Activated CD8-positive, alpha-beta memory T cell treated with anti-CD3 and anti-CD28 coated beads, Interleukin-2, amount 50 U/mL, for 1 hour (primary cell): ENCODE data around the gene SMIM24.
"Not testable (repeated sequence)": the region's sequence is repeated elsewhere in the genome, so short reads cannot be mapped to it uniquely, and the experiment has no call there.

Source experiments
- DNase-seq: peaks from one replicate; pipeline ENCODE4 v3.0.0-alpha.2; 2020; ENCODE audit errors: extremely low read depth

The SMIM24 gene

DNA sequence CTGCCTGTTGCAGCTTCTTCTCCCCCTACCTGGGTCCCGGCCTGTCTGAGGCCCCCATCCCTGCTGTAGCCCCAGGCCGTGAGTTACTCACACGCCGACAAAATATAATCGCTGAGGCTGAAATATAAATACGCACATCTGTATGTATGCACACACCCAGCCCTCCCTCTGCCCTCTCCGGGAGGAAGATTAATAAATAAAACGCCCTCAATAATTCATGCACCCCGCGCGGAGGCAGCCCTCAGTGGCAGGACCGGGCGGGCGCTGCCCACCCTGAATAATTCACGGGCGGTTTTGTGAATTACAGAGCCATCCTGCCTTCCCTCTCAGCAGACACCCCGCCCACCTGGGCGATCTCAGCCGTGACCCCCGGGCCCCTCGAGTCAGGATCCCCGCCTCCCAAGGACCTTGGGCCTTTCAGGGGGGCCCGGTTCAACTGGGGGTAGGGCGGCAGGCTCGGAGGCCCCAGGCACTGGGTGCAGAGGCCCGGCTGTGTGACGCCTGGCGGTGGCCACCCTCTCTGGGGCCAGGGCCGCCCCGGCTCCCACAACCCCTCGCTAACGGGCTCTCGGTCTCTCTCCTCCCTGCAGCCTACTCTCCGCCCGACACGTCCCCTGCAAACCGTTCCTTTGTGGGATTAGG lies 24.2 kb downstream of the SMIM24 start:
- no peak for DNase-seq

GRCh38 chr19:3455393-3455955 lies 24.9 kb downstream of the SMIM24 start:
- no peak for DNase-seq

- DNase-seq: no peak
These were observed 25.5 kb downstream of the SMIM24 start for GRCh38 chr19:3454656-3455392.

DNA sequence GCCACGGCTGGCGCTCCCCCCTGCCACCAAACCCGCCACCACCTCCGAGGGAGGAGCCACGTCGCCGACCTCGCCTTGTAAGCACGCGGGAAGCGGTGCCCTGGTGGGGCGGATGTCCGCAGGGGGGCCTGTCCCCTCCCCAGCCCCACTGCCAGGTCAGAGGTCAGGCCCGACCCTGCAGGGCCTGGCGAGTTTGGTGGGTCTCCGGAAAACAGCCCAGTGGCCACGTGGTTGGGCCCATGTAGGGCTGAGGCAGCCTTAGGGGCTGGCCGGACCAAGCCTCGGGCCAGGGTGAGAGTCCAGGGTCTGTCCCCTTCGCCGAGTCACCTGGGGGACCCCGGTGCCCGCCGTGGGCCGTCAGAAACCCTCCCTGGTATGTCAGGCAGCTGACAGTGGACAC lies 26.5 kb downstream of the SMIM24 start:
- no peak for DNase-seq

- not testable (repeated sequence) for DNase-seq
These were observed 27.4 kb downstream of the SMIM24 start for GRCh38 chr19:3452942-3453214.

GRCh38 chr19:3452171-3452941 lies 28.0 kb downstream of the SMIM24 start:
- no peak for DNase-seq

DNA sequence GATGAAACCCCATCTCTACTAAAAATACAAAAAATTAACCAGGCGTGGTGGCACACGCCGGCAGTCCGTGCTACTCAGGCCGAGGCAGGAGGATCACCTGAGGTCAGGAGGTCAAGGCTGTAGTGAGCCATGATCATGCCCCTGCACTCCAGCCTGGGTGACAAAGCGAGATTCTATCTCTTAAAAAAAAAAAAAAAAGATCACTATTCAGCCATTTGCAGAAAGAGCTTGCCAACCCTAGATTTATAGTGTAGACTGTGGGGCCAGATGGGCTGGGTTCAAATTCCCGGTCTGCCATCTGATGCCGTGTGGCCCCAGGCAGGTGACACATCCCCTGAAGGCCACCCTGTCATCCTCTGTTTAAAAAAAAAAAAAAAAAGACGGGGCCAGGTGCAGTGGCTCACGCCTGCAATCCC lies 28.9 kb downstream of the SMIM24 start:
- no peak for DNase-seq

DNA sequence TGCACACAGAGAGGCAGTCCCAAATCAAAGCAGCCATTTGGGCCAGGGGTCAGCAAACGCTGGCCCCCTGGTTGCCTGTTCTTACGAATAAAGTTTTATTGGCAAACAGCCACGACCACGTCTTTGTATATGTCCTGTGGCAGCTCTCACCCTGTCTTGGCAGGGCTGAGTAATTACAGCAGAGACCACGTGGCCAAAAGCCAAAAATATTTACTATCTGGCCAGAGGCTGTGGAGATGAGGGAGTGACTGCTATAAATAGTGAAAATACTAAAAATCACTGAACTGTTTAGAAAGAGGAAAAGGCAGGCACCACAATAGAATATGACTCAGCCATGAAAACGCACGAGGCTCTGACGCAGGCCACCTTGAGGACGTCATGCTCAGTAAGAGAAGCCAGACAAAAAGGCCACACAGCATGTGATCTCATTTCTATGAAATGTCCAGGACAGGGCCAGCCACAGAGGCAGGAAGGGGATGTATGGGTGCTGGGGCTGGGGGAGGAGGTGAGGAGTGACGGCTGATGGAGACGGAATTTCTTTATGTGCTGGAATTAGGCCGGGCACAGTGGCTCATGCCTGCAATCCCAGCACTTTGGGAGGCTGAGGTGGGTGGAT lies 29.4 kb downstream of the SMIM24 start:
- DNase-seq: no peak

DNA sequence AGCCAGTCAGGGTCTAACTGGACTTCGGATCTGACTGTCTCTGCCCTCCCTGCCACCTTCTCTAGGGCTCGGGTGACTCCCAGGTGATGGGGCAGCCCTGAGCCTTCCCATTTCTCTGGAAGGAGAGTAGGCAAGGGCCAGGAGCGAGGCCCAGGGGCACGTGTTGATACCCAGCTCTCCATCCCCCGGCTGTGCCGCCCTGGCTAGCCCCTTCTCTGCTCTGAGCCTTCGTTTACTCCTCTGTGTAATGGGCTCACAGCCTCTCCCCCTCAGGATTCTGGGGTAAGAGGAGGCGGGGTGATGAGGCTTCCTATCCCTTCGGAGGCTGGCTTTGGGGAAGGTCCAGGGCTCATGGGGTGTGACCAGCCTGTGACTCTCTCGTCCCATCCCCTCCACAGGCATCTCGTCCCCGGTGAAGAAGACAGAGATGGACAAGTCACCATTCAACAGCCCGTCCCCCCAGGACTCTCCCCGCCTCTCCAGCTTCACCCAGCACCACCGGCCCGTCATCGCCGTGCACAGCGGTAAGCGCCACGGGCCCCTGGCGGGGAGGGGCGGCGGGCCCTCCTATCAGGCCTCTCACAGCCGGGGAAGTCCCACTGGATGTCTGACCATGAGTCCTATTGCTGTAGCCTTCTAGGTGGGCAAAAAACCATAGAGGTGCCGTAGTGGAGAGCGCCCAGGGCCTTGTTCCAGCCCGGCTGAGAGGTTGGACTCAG lies 31.6 kb downstream of the SMIM24 start:
- DNase-seq: no peak

DNA sequence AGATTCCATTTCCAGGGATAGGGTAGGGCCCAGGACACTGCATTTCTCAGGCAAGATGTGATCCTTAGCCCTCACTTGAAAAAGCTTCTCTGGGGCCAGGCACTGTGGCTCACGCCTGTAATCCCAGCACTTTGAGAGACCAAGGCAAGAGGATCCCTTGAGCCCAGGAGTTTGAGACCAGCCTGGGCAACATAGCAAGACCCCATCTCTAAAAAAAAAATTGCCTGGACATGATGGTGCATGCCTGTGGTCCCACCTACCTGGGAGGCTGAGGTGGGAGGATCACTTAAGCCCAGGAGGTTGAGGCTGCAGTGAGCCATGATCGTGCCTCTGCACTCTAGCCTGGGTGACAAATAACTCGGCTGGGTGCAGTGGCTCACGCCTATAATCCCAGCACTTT lies 33.7 kb downstream of the SMIM24 start:
- DNase-seq: not testable (repeated sequence)

- DNase-seq: no peak
These were observed 35.6 kb downstream of the SMIM24 start for GRCh38 chr19:3444695-3445234.

DNA sequence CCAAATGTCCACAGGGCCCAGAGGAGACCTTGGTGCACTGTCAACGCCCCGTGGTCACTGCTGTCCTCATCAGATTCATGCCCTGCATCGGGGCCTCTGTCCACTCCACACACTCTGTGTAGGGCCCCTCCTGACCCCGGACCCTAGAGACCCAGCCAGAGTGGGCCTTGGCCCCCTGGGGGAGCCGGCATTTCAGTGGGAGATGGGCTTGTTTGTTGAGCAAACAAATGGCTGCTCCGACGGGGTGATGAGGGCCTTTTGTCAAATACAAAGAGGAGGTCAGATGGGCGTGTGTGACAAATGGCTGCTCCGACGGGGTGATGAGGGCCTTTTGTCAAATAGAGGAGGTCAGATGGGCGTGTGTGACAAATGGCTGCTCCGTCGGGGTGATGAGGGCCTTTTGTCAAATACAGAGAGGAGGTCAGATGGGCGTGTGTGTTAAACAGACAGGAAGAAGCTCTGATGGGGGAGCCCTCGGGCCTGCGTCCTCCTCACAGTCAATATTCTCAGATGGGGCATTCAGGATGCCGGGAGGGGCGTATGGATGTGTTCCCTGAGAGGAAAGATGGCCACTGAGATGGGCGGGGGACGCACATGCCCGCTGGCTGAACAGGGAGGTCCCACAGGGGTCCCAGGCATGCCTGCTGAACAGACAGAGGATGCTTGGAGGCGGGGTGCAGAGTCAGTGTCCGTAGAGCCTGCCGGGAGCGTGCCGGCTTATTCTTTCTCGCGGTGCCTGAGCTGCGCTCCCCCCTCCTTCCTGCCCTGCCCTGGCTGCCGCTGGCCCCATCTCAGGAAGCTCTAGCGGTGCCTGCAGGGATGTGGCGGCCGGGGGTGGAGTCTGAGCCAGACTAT lies 36.3 kb downstream of the SMIM24 start:
- no peak for DNase-seq

GRCh38 chr19:3442487-3443071 lies 37.7 kb downstream of the SMIM24 start:
- DNase-seq: no peak

- DNase-seq: no peak
These were observed 38.4 kb downstream of the SMIM24 start for GRCh38 chr19:3441986-3442329.

- DNase-seq: no peak
These were observed 39.0 kb downstream of the SMIM24 start for GRCh38 chr19:3441089-3441985.

DNA sequence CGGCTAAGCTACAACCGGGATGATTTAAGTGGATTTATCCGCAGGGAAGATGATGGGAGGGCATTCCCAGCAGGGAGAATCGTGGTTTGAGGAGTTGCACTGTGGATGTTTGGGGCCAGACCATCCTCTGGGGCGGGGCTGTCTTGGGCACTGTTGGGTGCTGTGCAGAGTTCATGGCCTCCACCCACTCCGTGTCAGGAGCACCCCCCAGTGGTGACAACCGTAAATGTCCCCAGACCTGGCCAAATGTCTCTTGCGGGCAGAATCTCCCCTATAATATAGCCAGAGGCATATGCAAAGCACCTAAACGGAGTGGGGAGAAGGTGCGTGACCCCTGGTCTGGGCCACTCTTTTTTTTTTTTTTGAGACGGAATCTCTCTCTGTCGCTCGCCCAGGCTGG lies 40.2 kb downstream of the SMIM24 start:
- peak; percentile 12 for DNase-seq

- DNase-seq: peak; percentile 84
These were observed 45.4 kb downstream of the SMIM24 start for GRCh38 chr19:3434630-3435553.
